ENCODE data around the gene TUBB4A.

The TUBB4A gene

DNA sequence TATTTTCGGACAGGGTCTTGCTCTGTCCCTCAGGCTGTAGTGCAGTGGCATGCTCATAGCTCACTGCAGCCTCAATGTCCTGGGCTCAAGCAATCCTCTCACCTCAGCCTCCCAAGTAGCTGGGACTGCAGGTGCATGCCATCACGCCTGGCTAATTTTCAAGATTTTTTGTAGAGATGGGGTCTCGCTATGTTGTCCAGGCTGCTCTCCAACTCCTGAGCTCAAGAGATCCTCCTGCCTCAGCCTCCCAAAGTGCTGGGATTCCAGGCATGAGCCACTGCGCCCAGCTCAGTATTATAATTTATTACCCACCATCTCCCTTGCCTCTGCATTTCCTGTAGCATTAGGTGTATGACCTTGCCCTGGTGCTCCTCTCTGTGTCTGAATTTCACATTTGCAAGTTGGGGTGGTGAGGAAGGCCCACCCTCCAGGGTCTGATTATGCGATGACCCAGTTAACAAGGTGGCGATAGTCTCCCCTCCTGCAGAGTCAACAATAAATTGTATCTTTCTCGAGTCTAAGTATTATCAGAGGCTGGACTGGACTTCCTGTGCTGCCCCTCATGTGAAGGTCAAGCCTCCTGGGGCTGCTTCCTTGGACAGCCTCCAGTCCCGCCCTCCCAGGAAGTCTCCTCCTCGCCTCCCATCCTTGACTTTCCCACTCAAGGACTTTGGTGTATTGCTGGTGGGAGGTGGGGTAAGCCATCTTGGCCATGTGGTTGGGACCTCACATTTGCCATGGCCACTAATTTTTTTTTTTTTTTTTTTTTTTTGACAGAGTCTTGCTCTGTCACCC, 1.5 kb upstream of the TUBB4A start:
- in situ Hi-C loops (cut with HindIII; ENCODE audit: low sequenced_read_pairs) = no loop called here
- H3K4me3 ChIP-seq (ENCODE audit: low read depth, low read length) = no peak overlapping the region
- TF ChIP-seq, protein P1, sequence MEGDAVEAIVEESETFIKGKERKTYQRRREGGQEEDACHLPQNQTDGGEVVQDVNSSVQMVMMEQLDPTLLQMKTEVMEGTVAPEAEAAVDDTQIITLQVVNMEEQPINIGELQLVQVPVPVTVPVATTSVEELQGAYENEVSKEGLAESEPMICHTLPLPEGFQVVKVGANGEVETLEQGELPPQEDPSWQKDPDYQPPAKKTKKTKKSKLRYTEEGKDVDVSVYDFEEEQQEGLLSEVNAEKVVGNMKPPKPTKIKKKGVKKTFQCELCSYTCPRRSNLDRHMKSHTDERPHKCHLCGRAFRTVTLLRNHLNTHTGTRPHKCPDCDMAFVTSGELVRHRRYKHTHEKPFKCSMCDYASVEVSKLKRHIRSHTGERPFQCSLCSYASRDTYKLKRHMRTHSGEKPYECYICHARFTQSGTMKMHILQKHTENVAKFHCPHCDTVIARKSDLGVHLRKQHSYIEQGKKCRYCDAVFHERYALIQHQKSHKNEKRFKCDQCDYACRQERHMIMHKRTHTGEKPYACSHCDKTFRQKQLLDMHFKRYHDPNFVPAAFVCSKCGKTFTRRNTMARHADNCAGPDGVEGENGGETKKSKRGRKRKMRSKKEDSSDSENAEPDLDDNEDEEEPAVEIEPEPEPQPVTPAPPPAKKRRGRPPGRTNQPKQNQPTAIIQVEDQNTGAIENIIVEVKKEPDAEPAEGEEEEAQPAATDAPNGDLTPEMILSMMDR (IDR thresholded peaks at IDR 0.05; ENCODE audit: low read depth, low read length, missing control alignments) = no peak
- DNase-seq (ENCODE audit: low read depth) = no peak

DNA sequence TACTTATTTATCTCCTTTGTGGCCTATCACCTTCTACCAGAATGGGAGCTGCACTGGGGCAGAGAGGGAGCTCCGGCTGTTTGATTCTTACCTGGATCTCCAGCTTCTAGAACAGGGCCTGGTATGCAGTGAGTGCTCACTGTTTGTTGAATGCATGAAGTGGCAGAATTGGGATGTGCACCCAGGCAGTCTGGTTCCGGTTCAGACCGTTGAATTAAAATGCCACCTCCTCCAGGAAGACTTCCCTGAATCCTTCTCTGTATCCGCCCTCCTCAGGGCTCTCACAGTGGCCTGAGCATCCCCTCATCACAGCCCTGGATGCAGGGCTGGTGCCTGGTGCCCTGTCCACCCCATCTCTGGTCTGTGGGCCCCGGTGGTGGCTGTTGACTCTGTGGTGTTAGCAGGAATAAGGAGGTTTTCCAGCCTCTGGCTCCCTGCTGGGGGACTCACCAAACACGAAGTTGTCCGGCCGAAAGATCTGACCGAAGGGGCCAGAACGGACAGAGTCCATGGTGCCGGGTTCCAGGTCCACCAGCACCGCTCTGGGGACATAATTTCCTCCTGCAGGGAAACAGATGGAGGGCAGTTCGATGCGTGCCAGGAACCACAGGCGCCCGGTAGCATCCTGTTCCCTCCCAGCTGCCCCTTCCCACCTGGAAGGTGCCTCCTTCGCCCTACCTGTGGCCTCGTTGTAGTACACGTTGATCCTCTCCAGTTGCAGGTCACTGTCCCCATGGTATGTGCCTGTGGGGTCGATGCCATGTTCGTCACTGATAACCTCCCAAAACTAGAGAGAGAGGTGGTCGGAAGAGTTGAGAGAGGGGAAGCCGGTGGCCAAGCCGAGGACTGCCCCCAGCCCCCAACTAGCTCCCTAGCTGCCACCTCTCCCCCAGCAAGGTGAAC, 1.0 kb downstream of the TUBB4A start:
- no peak overlapping the region for H3K4me3 ChIP-seq (ENCODE audit: low read depth, low read length)

DNA sequence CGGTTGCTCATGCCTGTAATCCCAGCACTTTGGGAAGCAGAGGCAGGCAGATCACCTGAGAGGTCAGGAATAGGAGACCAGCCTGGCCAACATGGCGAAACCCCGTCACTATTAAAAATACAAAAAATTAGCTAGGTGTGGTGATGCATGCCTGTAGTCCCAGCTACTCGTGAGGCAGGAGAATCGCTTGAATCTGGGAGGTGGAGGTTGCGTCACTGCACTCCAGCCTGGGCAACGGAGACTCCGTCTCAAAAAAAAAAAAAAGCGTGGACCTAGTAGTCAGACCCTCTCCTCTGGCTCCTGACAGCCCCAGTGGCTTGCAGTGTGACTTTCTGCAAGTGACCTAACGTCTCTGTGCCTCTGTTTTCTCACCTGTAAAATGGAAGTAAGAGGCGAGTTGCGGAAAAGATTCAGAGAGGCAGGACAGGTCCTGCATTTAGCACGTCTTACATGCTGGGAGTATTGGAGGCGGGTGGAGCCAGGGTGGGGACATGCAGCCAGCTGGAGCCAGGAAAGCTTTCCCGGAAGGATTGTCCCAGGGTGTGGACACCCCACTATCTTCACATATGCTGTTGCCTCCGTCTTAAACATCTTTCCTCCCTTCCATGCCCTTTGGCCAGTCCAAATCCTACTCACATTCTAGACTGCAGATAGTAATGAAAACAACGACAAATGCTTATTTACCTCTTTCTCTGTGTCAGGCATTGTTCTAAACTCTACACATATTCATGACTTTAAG, 2.9 kb downstream of the TUBB4A start:
- DNase-seq (ENCODE audit: low read depth) = no peak
- in situ Hi-C loops (cut with HindIII; ENCODE audit: low sequenced_read_pairs) = no loop called here
- H3K4me3 ChIP-seq (ENCODE audit: low read depth, low read length) = no peak overlapping the region
- TF ChIP-seq, protein P1 (IDR thresholded peaks at IDR 0.05; ENCODE audit: low read depth, low read length, missing control alignments) = no peak

More for the DNA sequence above, 1.0 kb downstream of the TUBB4A start:
- in situ Hi-C loops (cut with HindIII; ENCODE audit: low sequenced_read_pairs) = no loop called here
- TF ChIP-seq, protein P1 (IDR thresholded peaks at IDR 0.05; ENCODE audit: low read depth, low read length, missing control alignments) = no peak
- DNase-seq (ENCODE audit: low read depth) = no peak

DNA sequence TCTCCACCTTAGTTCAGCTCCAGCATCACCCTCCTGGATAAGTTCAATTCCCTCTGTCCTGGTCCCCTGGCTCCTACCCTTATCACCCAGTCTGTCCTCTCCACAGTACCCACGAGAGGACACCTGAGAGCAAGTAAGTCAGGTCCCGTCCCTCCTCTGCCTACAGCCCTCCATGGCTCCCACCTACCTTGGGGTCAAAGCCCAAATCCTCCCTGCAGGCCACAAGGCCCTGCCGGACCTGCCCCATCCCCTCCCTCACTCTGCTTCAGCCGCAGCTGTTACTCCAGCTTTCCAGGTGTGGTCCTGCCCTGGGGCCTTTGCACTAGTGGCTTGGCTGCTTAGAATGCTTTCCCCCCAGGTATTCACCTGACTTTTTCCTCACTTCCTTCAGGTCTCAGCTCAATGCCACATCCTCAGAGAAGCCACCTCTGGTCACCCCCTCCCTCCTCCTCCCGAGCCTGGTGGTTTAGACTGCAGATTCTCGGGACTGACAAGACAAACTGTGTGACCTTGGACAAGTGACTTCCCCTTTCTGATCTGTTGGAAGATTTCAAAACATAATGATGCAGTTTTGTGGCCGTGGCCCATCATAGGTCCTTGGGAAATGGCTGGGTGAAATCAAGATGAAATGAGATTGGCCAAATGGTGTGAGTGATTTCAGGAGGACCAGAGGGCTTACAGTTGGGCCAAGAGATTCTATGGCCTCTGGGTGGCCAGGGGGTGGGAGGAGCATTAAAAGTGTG, 3.6 kb downstream of the TUBB4A start:
- in situ Hi-C loops (cut with HindIII; ENCODE audit: low sequenced_read_pairs) = no loop called here
- H3K4me3 ChIP-seq (ENCODE audit: low read depth, low read length) = no peak overlapping the region
- TF ChIP-seq, protein P1 (IDR thresholded peaks at IDR 0.05; ENCODE audit: low read depth, low read length, missing control alignments) = no peak
- no peak for DNase-seq (ENCODE audit: low read depth)

DNA sequence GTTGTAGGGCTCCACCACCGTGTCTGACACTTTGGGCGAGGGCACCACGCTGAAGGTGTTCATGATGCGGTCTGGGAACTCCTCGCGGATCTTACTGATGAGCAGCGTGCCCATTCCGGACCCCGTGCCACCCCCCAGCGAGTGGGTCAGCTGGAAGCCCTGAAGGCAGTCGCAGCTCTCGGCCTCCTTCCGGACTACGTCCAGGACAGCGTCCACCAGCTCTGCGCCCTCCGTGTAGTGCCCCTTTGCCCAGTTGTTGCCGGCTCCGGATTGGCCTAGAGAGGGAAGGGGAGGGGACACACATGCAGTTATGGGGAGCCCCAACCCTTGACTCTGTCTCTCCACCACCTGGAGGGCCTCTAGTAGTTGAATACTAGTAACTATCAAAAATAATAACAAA, 6.2 kb downstream of the TUBB4A start:
- TF ChIP-seq, protein P1 (IDR thresholded peaks at IDR 0.05; ENCODE audit: low read depth, low read length, missing control alignments) = no peak
- in situ Hi-C loops (cut with HindIII; ENCODE audit: low sequenced_read_pairs) = no loop called here
- no peak for DNase-seq (ENCODE audit: low read depth)

More for the DNA sequence above, 6.2 kb downstream of the TUBB4A start:
- no peak overlapping the region for H3K4me3 ChIP-seq (ENCODE audit: low read depth, low read length)
